ENCODE data around the gene ZNF407. TPM values are rescaled to one million over a fixed set of nuclear protein-coding genes. Genes with fewer than 3 reads are reported as not detected.

Gene ZNF407
- polyA plus RNA-seq, 4 donors = 9.2 to 10.3 (median 10.1) TPM

- no peak for DNase-seq (ENCODE audit: low read depth in 4 of 4, low spot score in 3 of 4)
These were observed 272.5 kb downstream of the ZNF407 start for GRCh38 chr18:74869904-74870863.

- DNase-seq (ENCODE audit: low read depth in 4 of 4, low spot score in 3 of 4) = no peak
These were observed 273.3 kb downstream of the ZNF407 start for GRCh38 chr18:74870950-74871349.

- no peak for DNase-seq (ENCODE audit: low read depth in 4 of 4, low spot score in 3 of 4)
These were observed 276.0 kb downstream of the ZNF407 start for GRCh38 chr18:74873629-74874028.

GRCh38 chr18:74874351-74874750, 276.7 kb downstream of the ZNF407 start:
- DNase-seq (ENCODE audit: low read depth in 4 of 4, low spot score in 3 of 4) = no peak

GRCh38 chr18:74876630-74877243, 279.1 kb downstream of the ZNF407 start:
- DNase-seq (ENCODE audit: low read depth in 4 of 4, low spot score in 3 of 4) = no peak

GRCh38 chr18:74878267-74878666, 280.6 kb downstream of the ZNF407 start:
- DNase-seq (ENCODE audit: low read depth in 4 of 4, low spot score in 3 of 4) = no peak

GRCh38 chr18:74880706-74881278, 283.1 kb downstream of the ZNF407 start:
- no peak for DNase-seq (ENCODE audit: low read depth in 4 of 4, low spot score in 3 of 4)

- no peak for DNase-seq (ENCODE audit: low read depth in 4 of 4, low spot score in 3 of 4)
These were observed 294.5 kb downstream of the ZNF407 start for GRCh38 chr18:74892066-74892627.

- no peak for DNase-seq (ENCODE audit: low read depth in 4 of 4, low spot score in 3 of 4)
These were observed 298.0 kb downstream of the ZNF407 start for GRCh38 chr18:74895686-74896085.

- DNase-seq (ENCODE audit: low read depth in 4 of 4, low spot score in 3 of 4) = peak in 3 of 4 donors; percentile 7 to 30 (median 26)
These were observed 298.8 kb downstream of the ZNF407 start for GRCh38 chr18:74896390-74896991.

GRCh38 chr18:74897971-74898657, 300.4 kb downstream of the ZNF407 start:
- DNase-seq (ENCODE audit: low read depth in 4 of 4, low spot score in 3 of 4) = no peak

GRCh38 chr18:74898965-74899364, 301.3 kb downstream of the ZNF407 start:
- DNase-seq (ENCODE audit: low read depth in 4 of 4, low spot score in 3 of 4) = no peak

GRCh38 chr18:74899554-74899953, 301.9 kb downstream of the ZNF407 start:
- peak in 1 of 4 donors; percentile 17 for DNase-seq (ENCODE audit: low read depth in 4 of 4, low spot score in 3 of 4)

GRCh38 chr18:74901362-74902146, 303.9 kb downstream of the ZNF407 start:
- no peak for DNase-seq (ENCODE audit: low read depth in 4 of 4, low spot score in 3 of 4)

GRCh38 chr18:74902147-74902455, 304.4 kb downstream of the ZNF407 start:
- no peak for DNase-seq (ENCODE audit: low read depth in 4 of 4, low spot score in 3 of 4)

GRCh38 chr18:74905247-74905646, 307.6 kb downstream of the ZNF407 start:
- DNase-seq (ENCODE audit: low read depth in 4 of 4, low spot score in 3 of 4) = no peak

GRCh38 chr18:74906184-74906583, 308.5 kb downstream of the ZNF407 start:
- DNase-seq (ENCODE audit: low read depth in 4 of 4, low spot score in 3 of 4) = no peak

- DNase-seq (ENCODE audit: low read depth in 4 of 4, low spot score in 3 of 4) = no peak
These were observed 316.5 kb downstream of the ZNF407 start for GRCh38 chr18:74914052-74914591.

- DNase-seq (ENCODE audit: low read depth in 4 of 4, low spot score in 3 of 4) = no peak
These were observed 317.0 kb downstream of the ZNF407 start for GRCh38 chr18:74914648-74915047.

Data from left renal pelvis (tissue), 4 donors.